Ureter (tissue), 1 donor: Measurements from ENCODE around the gene SPDYE8. TPM values are rescaled to one million over a fixed set of nuclear protein-coding genes. Genes with fewer than 3 reads are reported as not detected.
"Not testable (repeated sequence)": the region's sequence is repeated elsewhere in the genome, so short reads cannot be mapped to it uniquely, and the experiment has no call there.

Source experiments
- DNase-seq: peaks from one replicate; pipeline ENCODE4 v3.0.0-alpha.2; 2020; ENCODE audit warnings: low spot score
- total RNA-seq: library from RNA; stranded (reverse); gene quantifications from one replicate; pipeline ENCODE4 v1.2.4, GENCODE V29; 2023
- donor health status: DM: yes; HTN: yes; CAD: no.

Gene SPDYE8, protein sequence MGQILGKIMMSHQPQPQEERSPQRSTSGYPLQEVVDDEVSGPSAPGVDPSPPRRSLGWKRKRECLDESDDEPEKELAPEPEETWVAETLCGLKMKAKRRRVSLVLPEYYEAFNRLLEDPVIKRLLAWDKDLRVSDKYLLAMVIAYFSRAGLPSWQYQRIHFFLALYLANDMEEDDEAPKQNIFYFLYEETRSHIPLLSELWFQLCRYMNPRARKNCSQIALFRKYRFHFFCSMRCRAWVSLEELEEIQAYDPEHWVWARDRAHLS
- not detected for total RNA-seq

GRCh38 chr7:73029666-73030065 lies at the start of gene SPDYE8:
Gene SPDYE8 (minus strand): TSS chr7:73029766. CDS start chr7:73027966, 1,800 bp downstream.
- DNase-seq: not testable (repeated sequence)

- not testable (repeated sequence) for DNase-seq
Measured at GRCh38 chr7:73057811-73058210, 28.2 kb upstream of the SPDYE8 start, which contains the start of gene SPDYE11. Gene SPDYE11 (minus strand): TSS chr7:73057911. CDS start chr7:73056111, 1,800 bp downstream.

DNA sequence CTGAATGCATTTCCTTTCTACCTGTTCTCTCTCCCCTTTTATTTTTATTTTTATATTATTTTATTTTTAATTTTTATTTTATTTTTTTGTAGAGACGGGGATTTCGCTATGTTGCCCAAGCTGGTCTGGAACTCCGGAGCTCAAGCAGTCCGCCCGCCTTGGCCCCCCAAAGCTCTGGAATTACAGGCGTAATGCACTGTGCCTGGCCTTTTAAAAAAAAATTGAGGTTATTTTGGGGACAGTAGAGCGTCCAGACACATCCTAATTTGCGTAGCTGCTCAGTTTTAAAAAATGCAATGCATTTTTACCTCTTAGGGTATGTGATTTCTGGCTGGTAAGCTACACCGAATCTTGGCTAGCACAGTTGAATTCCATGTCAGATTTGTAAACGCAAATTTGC lies 23.1 kb downstream of the SPDYE8 start:
- DNase-seq: peak; percentile 30

DNA sequence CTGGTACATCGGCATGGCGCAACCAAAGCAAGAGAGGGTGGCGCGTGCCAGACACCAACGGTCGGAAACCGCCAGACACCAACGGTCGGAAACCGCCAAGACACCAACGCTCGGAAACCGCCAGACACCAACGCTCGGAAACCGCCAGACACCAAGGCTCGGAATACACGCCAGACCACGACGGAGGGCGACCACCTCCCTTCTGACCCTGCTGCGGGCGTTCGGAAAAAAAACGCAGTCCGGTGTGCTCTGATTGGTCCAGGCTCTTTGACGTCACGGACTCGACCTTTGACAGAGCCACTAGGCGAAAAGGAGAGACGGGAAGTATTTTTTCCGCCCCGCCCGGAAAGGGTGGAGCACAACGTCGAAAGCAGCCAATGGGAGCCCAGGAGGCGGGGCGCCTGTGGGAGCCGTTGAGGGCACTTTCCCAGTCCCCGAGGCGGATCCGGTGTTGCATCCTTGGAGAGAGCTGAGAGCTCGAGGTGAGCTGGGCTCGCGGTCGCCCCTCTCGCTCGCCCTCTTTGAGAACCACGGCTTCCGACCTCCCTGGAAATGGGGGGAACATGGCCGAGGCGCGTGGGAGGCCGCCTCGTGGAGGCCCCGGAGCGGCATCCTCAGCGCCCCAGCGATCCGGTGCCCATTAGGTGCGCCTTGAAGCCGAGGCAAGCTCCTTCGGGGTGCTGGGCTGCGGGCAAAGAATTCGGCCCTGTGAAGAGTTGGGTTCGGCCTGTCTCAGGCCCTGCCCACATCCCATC lies 23.7 kb downstream of the SPDYE8 start:
- DNase-seq: peak; percentile 87

DNA sequence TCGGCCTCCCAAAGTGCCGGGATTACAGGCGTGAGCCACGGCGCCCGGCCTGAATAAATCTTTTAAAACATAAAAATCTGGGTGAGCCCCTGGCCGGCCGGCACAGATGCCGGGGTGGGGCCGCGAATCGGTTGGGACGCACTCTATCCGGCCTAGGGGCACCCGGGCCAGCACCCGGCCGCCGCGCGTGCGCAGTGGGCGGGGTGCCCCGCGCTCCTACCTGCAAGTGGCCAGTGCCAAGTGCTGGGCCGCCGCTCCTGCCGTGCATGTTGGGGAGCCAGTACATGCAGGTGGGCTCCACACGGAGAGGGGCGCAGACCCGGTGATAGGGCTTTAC lies 24.2 kb downstream of the SPDYE8 start:
- DNase-seq: peak; percentile 55

DNA sequence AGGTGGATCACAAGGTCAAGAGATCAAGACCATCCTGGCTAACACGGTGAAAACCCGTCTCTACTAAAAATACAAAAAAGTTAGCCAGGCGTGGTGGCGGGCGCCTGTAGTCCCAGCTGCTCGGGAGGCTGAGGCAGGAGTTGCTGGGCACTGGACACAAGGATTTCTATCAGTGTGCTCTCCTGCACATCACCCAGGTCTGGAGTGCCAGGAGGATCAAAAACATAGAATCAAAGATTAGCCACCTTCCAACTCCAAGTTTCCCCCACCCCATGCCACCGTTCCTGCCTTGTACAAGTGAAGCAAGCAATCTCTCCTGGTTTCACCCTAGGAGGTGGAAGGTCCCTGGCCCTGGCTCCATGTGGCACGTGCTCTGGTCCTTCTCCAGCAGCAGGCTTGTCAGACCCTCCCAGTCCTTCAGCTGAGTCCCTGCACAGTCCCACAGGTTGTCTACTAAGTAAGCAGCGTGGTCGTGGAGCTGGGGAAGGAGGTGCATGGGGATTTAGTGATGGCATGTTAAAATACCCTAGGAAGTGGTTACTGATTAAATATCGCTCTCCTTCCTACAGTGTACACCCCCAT lies 31.6 kb downstream of the SPDYE8 start:
- not testable (repeated sequence) for DNase-seq

- not testable (repeated sequence) for DNase-seq
Measured at GRCh38 chr7:72997447-72997846, 32.1 kb downstream of the SPDYE8 start.

DNA sequence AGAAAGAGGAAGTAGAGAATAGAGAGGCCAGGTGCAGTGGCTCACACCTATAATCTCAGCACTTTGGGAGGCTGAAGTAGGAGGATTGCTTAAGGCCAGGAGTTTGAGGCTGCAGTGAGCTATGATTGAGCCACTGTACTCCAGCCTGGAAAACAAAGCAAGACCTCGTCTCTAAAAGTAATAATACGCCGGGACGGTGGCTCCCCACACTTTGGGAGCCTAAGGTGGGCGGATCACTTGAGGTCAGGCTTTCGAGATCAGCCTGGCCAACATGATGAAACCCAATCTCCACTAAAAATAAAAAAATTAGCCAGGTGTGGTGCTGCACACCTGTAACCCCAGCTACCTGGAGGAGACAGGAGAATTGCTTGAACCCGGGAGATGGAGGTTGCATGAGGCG lies 34.1 kb downstream of the SPDYE8 start:
- not testable (repeated sequence) for DNase-seq

DNA sequence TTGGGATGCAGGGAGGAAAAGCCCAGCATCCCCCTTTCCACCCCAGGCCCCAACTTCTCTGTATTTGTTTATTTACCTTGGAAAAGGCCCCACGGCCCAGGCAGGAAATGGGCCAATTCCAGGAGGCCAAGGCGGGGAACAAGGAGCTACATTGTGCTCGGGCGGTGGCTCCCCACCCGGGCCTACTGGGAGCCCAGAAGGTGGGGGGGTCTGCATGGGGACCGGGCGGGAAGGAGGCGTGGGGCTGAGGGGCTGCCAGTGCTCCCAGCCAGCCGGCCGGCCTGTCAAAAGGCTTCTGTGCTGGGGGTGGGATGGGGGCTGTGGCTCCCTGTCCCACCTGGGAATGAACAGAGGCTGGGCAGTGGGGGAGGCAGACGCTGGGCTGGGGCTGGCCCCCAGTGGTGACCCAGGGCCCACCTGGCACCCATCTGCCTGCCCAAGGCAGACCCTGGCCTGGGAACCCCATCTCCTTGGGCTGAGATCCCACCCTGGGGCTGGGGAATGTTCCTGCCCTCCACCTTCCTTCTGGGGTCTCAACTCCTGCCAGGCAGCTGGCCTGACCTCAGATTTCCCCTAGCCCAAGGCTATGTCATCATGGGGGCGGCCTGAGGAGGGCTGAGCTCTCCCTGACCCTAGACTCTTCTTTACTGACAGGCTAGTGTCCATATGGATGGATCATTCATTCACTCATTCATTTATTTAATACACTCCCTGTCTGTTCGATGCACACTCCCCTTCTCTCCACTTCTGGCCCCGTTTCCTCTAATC lies 39.2 kb downstream of the SPDYE8 start:
- peak; percentile 41 for DNase-seq

DNA sequence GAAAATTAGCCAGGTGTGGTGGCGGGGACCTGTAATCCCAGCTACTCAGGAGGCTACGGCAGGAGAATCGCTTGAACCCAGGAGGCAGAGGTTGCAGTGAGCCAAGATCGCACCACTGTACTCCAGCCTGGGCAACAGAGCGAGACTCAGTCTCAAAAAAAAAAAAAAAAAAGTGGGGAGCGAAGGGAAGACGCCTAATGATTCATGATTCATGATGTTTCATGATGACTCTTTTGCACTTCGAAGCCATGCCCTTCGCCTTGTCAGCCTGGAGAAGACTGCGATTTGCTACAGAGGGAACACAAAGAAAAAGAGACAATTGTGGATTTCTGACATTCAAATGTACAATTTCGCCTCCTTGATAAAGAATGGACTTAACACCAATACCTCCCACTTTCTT lies 47.5 kb downstream of the SPDYE8 start:
- DNase-seq: not testable (repeated sequence)

DNA sequence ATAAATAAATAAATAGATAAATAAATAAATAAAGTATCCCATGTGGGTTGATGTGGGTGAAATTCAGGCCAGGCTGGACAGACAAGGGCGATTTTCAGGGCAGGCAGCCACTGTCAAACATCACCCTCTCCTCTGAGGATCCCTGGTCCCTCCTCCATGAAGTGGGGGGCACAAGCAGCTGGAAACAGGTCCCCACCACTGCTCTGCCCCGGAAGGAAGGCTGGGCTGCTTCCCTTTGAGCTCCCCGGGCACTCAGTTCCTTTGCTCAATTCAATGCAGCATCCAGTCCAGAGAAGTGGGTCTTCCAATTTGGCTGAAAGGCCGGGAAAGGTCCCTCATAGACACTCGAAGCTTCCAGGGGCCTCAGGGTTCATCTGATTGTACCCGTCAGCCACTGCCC lies 49.2 kb downstream of the SPDYE8 start:
- peak; percentile 29 for DNase-seq

GRCh38 chr7:72976434-72976833 lies 53.1 kb downstream of the SPDYE8 start:
- DNase-seq: peak; percentile 12

- DNase-seq: peak; percentile 40
Measured at GRCh38 chr7:72975656-72976286, 53.8 kb downstream of the SPDYE8 start.

GRCh38 chr7:72974781-72975180 lies 54.8 kb downstream of the SPDYE8 start:
- peak; percentile 2 for DNase-seq

GRCh38 chr7:72971505-72971904 lies 58.1 kb downstream of the SPDYE8 start:
- not testable (repeated sequence) for DNase-seq

Other genes starting within 250 kb of the SPDYE8 start
- 5.0 TPM for gene TYW1B, start 201.6 kb downstream of the SPDYE8 start, total RNA-seq
- 44.0 TPM for gene POM121, start 104.7 kb downstream of the SPDYE8 start, total RNA-seq
- 2.1 TPM for gene TRIM74, start 60.3 kb downstream of the SPDYE8 start, total RNA-seq
- not detected for gene SPDYE11, start 28.1 kb upstream of the SPDYE8 start, total RNA-seq
- gene SPDYE9, start 56.3 kb upstream of the SPDYE8 start, total RNA-seq: not detected